KOPT-K1 (cell line): ENCODE data around the gene THRA.

Source experiments
- H3K27ac ChIP-seq: fragments of 200-600 bp; sonication (generic); 2 replicates; pipeline ENCODE4 v1.5.1; 2016; ENCODE audit warnings: antibody characterized with exemption, mild to moderate bottlenecking, low read depth, low read length; ENCODE audit not compliant: poor library complexity, severe bottlenecking
- H3K36me3 ChIP-seq: fragments of 200-600 bp; sonication (generic); 2 replicates; pipeline ENCODE4 v1.5.1; 2017; ENCODE audit warnings: antibody characterized with exemption, mild to moderate bottlenecking, low read length, moderate library complexity; ENCODE audit not compliant: insufficient read depth
- H3K9me3 ChIP-seq: fragments of 200-600 bp; sonication (generic); 2 replicates; pipeline ENCODE4 v1.5.1; 2017; ENCODE audit warnings: antibody characterized with exemption, low read length, mild to moderate bottlenecking; ENCODE audit not compliant: insufficient read depth, poor library complexity, severe bottlenecking

THRA gene

DNA sequence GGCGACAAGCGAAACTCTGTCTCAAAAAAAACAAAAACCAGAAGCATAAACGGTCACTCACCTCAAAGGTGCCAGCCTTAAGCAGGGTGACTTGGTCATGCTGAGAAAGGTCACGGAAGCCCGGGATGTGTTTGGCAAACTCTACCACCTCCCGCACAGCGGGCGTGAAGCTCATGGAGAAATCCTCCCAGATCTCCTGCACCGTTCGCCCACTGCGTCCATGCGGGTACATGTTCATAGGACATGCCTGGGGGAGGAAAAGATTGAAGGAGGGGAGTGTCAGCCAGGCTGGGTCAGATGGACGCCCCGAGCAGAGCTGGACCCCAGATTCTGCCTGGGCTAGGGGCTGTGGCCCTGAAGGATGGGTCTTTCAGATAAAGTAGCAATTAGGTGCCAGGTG lies 32.1 kb downstream of the THRA start:
- H3K27ac ChIP-seq, result peak overlapping the region; percentile 87
- peaks cover 37% of the 10 kb centered on the region for H3K36me3 ChIP-seq
- H3K9me3 ChIP-seq, result no peaks in the 10 kb centered on the region

DNA sequence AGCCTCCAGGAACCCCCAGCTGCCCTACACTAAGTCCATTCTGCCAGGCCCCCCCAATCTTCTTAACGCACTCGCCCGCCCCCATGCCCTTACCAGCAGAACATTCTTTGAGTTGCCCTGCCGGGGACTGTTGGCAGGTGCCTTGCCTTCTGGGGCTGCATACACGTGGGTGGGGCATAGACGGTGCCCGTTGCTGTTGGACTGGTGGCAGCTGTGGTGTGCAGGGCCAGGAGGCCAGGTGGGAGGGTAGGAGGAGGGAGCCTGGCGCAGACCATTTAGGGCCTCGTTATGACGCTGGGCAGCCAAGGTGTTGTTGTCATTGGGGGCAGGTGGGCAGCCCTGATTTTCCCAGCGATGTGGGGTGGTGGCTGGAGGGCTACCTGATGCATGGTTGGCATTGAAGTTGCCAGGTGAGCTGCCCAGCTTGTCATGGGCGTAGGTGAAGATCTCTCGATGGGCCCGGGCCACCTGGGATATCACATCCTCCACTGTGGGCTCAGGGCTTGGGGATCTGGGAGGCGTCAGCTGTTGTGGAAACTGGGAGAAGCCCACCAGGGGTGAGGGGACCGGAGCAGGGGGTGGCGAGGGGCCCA lies 32.7 kb downstream of the THRA start:
- peaks cover 35% of the 10 kb centered on the region for H3K36me3 ChIP-seq

DNA sequence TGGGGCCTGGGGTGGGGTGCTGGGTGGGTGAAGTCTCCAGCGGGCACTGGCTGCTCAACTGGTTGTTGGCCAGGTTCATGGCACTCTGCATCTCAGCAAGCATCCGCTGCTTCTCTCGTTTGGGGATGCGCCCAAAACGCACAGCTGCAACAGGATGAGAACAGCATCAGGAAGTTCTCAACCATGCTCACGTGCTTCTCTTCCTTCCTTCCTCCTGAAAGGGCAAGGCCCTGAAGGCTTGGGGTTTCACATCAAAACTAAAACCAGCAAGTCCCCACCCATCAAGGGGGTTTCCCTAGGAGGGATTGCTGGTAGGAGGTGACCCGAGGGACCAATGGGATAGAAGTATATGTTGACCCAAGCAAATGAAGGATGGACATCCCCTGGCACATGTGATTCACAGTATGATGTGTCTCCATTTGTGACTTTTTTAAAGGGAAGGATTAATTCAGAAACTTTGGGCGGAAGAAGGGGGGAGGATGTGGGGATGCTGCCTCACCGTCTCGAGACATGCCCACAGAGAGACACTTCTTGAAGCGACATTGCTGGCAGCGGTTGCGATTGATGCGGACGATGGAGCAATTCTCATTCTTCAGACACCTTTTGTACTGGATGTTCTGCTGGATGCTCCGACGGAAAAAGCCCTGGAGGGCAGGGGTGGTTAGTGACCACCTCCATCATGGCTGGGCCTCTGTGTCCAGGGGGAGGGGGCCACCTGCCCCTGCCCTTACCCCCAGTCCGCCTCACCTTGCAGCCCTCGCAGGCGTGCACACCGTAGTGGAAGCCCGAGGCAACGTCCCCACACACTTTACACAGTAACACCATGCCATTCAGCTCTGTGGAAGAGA lies 33.4 kb downstream of the THRA start:
- Histone ChIP-seq H3K36me3 (peaks cover 35% of the 10 kb centered on the region), H3K27ac (peak overlapping the region; percentile 87), H3K9me3 (no peaks in the 10 kb centered on the region)

More for the DNA sequence above, 32.7 kb downstream of the THRA start:
- no peaks in the 10 kb centered on the region for H3K9me3 ChIP-seq
- peak overlapping the region; percentile 87 for H3K27ac ChIP-seq

DNA sequence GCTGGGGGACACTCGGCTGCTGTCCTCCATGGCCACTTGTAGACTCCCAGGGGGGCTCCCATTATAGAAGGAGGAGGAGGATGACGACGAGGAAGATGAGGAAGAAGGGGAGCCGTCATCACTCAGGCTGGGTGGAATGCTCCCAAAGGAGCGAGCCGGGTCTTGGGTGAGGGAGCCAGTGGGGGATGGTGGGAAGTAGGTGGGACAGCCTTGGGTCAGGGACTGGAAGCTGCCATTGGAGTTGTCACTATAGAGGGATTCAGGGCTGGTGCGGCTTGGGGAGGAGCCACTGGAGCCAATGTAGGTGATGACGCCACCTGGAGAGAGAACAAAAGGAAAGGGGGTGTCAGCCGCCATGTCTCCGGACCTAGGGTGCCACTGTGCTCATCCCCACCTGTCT lies 34.3 kb downstream of the THRA start:
- H3K9me3 ChIP-seq, result no peaks in the 10 kb centered on the region
- peak overlapping the region; percentile 87 for H3K27ac ChIP-seq
- H3K36me3 ChIP-seq, result peaks cover 35% of the 10 kb centered on the region

DNA sequence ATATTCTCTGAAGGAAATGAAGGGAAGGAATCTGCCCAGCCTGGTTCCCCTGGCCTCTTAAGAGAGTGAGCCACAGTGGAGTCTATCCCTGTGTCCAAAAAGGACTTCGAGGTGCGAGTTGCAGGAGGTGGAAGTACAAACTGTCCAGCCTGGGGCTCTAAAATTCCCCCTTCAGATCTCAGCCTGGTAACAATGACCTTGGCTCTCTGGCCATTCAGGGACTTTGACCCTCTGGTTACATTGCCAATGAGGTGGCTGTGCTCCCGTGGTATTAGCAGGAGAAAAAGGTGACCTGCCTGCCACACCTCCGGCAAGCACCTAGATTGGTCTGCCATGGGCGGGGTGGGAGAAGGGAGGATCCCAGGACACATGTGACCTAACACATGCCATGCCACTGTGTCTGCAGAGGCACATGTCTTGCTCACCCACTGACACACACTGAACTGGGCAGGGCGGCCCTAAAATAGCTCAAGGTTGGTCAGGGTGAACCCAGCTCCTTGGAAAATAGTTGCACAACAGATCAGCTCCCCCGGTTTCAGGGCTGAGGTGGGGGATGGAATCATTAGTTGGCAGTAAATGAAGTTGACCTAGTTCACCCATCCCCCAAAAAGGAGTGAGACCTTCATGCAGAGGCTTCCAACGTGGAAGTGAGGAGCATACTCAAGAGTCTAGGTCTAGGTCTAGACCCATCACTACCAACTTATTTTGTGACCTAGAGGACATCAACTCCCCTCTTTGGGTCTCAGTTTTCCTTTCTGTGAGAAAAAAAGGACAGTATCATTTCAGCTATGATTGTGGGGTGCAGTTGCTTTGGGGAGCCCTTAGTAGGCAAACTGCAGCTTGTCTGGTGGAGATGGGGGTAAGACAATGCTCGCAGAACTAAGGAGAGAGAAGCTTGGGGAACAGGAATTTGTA lies 35.4 kb downstream of the THRA start:
- Histone ChIP-seq H3K27ac (peak overlapping the region; percentile 87), H3K9me3 (no peaks in the 10 kb centered on the region)

DNA sequence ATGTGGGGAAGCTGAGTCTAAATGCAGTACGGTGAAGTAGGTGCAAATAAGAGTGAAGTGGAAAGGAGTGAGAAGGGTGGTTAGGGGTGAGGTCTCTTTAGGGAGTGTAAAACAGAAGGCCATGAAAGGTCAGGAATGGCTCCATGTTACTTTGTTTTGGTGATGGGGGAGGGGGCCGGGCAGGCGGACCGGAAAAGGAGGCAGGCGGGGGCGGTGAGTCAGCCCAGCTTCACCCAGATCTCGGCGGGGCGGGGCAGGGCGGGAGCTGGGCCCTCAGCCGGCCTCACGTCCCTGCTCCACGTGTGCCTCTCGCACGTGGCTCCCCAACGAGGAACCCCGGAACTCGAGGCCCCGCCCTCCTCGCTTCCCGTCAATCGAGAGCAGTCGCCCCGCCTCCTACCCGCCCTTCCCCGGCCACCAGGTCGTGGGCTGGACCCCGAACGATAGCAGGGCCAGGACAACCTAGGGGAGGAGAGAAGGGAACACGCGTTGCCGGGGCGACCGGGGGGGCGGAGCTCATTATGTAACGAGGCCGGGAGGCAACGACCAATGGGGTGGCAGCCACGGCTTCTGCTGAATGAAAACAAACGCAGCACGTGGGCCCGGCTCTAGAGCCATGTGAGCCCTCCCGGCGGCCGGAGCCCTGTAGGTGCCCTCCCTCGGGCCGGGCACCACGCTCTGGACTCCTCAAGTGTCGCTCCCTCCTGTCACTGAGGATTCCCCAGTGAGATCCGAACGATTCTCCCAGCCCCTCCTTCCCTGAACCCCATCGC lies 36.3 kb downstream of the THRA start:
- Histone ChIP-seq H3K36me3 (peaks cover 20% of the 10 kb centered on the region), H3K27ac (peak overlapping the region; percentile 87), H3K9me3 (no peaks in the 10 kb centered on the region)

More for the DNA sequence above, 35.4 kb downstream of the THRA start:
- H3K36me3 ChIP-seq, result peaks cover 28% of the 10 kb centered on the region

DNA sequence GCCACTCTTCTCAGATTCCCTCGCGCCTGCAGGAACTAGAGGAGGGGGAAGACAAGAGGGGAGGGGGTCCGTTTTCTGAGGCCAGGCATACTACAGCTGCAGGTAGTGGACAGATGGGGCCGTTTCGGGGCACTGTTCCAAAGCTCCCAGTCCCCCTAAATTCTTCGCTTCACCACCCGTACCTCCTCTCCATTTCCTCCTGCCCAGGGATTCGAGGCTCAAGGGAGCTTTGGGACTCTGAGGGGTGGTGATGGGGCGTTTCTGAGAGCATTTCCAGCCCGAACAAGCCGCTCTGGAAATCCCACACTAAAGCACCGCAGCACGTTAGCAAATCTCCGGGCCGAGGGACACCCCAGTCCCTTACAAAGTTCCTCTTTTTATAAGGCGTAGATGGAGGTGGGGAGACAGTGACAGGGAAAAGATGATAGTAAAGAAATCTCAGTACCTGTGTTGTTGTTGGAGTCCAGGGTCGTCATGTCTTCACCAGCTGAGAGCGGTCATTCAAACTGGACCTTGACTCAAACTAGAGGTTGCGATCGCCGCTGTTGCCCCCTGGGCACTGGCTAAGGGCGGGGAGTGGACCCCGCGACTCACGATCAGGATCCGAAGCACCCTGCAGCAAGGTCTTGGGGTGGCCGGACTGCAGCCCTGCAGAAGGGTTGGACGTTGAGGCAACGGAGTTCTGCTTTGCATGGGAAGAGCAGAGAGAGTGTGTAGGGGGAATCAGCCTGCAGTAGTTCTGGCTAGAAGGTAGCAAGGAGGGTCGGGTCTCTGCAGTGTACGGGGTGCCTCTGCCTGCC lies 37.1 kb downstream of the THRA start:
- Histone ChIP-seq H3K36me3 (peaks cover 12% of the 10 kb centered on the region), H3K9me3 (no peaks in the 10 kb centered on the region), H3K27ac (peak overlapping the region; percentile 87)

DNA sequence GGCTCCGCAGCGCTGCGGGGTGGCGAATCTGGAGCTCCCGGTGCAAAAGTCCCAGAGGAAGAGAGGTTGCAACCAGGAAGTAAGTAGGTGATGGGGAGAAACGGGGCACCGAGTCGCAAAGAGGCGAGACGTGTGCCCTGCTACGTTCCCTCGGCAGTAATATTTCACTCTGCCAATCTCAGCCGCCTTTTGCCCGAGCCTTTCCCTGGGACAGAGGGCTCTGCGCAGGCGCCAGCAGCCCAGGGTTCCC lies 37.6 kb downstream of the THRA start, which contains the start of gene NR1D1:
NR1D1 (minus strand) TSS at position 171 of the 250 bp plus-strand sequence. CDS start 495 bp downstream, outside the sequence.
- Histone ChIP-seq H3K27ac (peak within 1 kb of the TSS; percentile 87), H3K36me3 (peaks cover 9% of the 10 kb centered on the region; the same call in 1 of the 2 replicates), H3K9me3 (no peaks in the 10 kb centered on the region)

DNA sequence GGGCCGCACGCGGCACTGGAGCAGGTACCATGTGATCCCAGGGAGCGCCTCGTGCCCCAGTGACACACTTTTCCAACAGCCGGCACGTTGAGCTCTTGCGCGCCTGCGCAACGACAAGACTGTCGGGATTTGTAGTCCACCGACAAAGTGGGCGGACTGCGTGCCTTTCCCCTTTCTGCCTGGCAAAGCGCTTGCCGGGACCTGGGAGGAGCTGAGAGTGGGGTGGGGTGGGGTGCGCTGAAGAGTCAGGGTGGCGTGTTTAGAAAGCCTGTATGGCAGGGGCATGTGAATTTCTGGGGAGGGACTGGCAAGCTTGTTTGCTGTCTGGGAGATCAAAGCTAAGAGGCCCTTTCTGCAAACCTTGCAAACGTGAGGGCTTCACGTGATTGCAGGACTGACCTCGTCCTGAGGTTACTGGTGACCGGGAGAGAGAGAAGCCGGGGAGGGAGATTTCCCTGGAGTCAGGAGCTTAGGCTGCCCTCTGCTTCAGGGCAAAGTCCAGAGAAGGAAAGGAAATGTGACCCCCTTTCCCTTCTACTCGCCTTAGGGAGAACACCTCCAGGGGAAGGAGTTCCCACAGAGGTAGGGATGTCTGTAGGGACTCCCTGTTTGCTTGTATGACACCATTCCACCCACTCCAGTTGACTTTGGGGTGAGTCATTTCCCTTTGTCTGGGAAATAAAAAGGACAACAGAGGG lies 38.1 kb downstream of the THRA start:
- Histone ChIP-seq H3K27ac (peak overlapping the region; percentile 87), H3K9me3 (no peaks in the 10 kb centered on the region)

DNA sequence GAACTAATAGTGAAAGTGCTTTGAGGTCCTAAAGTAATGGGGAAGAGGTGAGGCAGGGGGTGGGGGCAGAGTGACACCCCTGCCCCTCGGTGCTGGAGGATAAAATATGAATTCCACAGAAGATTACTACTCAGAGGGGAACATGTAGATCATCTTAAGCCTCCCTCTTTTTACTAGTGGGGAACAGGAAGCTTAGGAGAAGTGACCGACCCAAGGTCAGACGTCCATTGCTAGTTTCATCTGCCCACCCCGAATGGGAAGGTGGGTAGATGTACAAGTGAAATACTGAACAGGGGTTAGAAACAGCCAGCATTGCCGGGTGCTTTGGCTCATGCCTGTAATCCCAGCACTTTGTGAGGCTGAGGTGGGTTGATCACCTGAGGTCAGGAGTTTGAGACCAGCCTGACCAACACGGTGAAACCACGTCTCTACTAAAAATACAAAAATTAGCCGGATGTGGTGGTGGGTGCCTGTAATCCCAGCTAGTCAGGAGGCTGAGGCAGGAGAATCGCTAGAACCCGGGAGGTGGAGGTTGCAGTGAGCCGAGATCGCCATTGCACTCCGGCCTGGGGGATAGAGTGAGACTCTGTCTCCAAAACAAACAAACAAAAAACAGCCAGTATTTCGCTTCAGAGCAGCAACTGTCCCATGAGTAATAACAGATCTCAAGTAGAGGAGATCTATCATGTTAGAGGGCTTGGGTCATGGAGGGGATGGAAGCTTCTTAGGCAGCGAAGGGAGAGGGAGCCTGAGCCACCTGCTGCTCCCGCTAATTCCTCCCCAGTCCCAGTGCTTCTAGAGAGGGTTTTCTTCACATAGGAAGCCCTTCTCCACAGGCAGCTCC lies 38.8 kb downstream of the THRA start:
- H3K9me3 ChIP-seq, result no peaks in the 10 kb centered on the region
- no peak overlapping the region for H3K27ac ChIP-seq

More for the DNA sequence above, 38.1 kb downstream of the THRA start:
- H3K36me3 ChIP-seq, result peaks cover 9% of the 10 kb centered on the region; the same call in 1 of the 2 replicates

DNA sequence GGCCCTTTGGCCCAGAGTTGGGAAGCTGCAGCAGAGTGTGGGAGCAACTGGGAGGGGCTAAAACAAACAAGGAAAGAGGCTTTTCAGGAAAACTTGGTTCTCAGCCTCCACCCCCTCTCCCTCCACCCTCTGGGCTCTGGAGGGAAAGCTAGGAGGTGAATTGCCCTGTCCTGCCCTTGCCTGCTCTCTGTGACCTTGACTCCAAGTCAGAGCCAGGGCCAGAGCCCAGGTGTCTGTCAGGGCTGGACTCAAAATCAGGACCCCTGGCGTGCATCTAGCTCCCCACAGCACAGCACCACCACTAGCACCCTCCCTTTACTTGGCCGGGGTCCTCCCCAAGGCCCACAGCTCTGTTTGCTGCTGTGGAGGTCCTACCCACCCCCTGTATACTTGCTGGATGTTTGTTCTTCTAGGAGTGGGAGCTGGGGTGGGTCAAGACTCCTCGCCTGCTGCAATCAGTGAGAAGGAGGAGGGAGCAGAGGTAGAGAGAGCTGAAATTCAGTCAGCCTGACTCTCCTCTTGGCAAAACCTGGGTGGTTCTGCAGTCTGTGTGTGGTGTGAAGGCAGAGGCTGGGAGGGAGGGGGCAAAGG lies 40.4 kb downstream of the THRA start:
- Histone ChIP-seq H3K36me3 (no peaks in the 10 kb centered on the region), H3K27ac (peak overlapping the region; percentile 82), H3K9me3 (no peaks in the 10 kb centered on the region)

More for the DNA sequence above, 38.8 kb downstream of the THRA start:
- H3K36me3 ChIP-seq, result peaks cover 8% of the 10 kb centered on the region; the same call in 1 of the 2 replicates

DNA sequence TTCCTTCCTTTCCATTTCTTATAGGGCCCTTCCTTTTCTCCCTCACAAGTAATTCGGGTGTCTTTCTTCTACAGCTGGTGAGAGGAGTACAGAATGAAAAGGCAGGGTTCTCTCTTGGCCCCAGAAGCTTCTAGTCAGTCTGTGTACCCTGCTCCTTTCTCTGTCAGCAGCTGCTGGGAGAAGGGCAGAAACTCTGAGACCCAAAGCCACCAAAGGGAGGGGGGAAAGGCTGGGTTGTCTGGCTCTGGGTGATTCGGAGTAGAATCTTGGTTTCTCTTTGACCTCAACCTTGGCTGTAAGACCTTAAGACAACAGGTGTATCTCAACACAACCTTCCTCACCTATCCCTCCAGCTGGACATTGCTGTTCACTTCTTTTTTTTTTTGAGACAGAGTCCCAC lies 40.9 kb downstream of the THRA start:
- H3K9me3 ChIP-seq, result no peaks in the 10 kb centered on the region
- no peaks in the 10 kb centered on the region for H3K36me3 ChIP-seq
- peak overlapping the region; percentile 82 for H3K27ac ChIP-seq
